HepG2 (cell line): Measurements from ENCODE around the gene RSPH9. TPM values are rescaled to one million over a fixed set of nuclear protein-coding genes. Genes with fewer than 3 reads are reported as not detected.
A peak's percentile ranks its signal among the peaks of the same experiment; 100 is the strongest.

Experiments used
- FOXC1 ChIP-seq: sonication (generic); formaldehyde crosslinking; IDR thresholded peaks from 2 replicates; pipeline ENCODE4 v1.8.0; 2022; ENCODE audit warnings: mild to moderate bottlenecking, missing genetic modification reagents, borderline replicate concordance
- MAFK ChIP-seq, 2 experiments: IDR thresholded peaks in 1 of 2; conservative IDR thresholded peaks in 1 of 2; 2 replicates each; pipeline ENCODE4 v1.6.1; 2011; ENCODE audit warnings: improper control_type of control experiment in 2 of 2, low read length in 2 of 2
- POGZ ChIP-seq: sonication (generic); formaldehyde crosslinking; IDR thresholded peaks from 2 replicates; pipeline ENCODE4 v1.4.0; 2020; ENCODE audit warnings: mild to moderate bottlenecking, missing genetic modification reagents
- SALL1 ChIP-seq: sonication (generic); formaldehyde crosslinking; IDR thresholded peaks from 2 replicates; pipeline ENCODE4 v1.8.0; 2022; ENCODE audit warnings: mild to moderate bottlenecking, missing genetic modification reagents
- SETDB1 ChIP-seq: sonication (generic); formaldehyde crosslinking; IDR thresholded peaks from 2 replicates; pipeline ENCODE4 v1.5.1; 2020; ENCODE audit warnings: missing genetic modification reagents, mild to moderate bottlenecking, borderline replicate concordance
- ZBTB38 ChIP-seq: sonication (generic); formaldehyde crosslinking; IDR thresholded peaks from 2 replicates; pipeline ENCODE4 v1.5.1; 2020; ENCODE audit warnings: mild to moderate bottlenecking, missing genetic modification reagents
- ZNF207 ChIP-seq: fragments of 450-650 bp; IDR thresholded peaks from 2 replicates; pipeline ENCODE4 v1.6.1; 2016; ENCODE audit warnings: antibody characterized with exemption, borderline replicate concordance
- ZNF318 ChIP-seq: sonication (generic); formaldehyde crosslinking; IDR thresholded peaks from 2 replicates; pipeline ENCODE4 v1.4.0; 2020; ENCODE audit warnings: mild to moderate bottlenecking, missing genetic modification reagents
- ZNF354B ChIP-seq: sonication (generic); formaldehyde crosslinking; IDR thresholded peaks from 2 replicates; pipeline ENCODE4 v1.8.0; 2022; ENCODE audit warnings: mild to moderate bottlenecking, missing genetic modification reagents
- ZNF513 ChIP-seq: sonication (generic); formaldehyde crosslinking; conservative IDR thresholded peaks from 2 replicates; pipeline ENCODE4 v1.5.0; 2020; ENCODE audit warnings: missing genetic modification reagents
- ZNF563 ChIP-seq: sonication (generic); formaldehyde crosslinking; IDR thresholded peaks from 2 replicates; pipeline ENCODE4 v1.8.0; 2022; ENCODE audit warnings: mild to moderate bottlenecking, moderate library complexity, missing genetic modification reagents
- ZNF598 ChIP-seq: sonication (generic); formaldehyde crosslinking; IDR thresholded peaks from 2 replicates; pipeline ENCODE4 v1.5.1; 2020; ENCODE audit warnings: mild to moderate bottlenecking, missing genetic modification reagents, borderline replicate concordance
- ZNF619 ChIP-seq: sonication (generic); formaldehyde crosslinking; IDR thresholded peaks from 2 replicates; pipeline ENCODE4 v1.4.0; 2020; ENCODE audit warnings: mild to moderate bottlenecking, missing genetic modification reagents
- ZNF672 ChIP-seq: sonication (generic); formaldehyde crosslinking; IDR thresholded peaks from 2 replicates; pipeline ENCODE4 v1.8.1; 2022; ENCODE audit warnings: missing genetic modification reagents
- ZNF768 ChIP-seq: sonication (generic); formaldehyde crosslinking; IDR thresholded peaks from 2 replicates; pipeline ENCODE4 v1.4.0; 2020; ENCODE audit warnings: missing genetic modification reagents
- ZNF782 ChIP-seq: sonication (generic); formaldehyde crosslinking; IDR thresholded peaks from 2 replicates; pipeline ENCODE4 v1.4.0; 2020; ENCODE audit warnings: missing genetic modification reagents, mild to moderate bottlenecking, borderline replicate concordance
- polyA plus RNA-seq, 8 experiments: library from polyadenylated mRNA; depleted of rRNA in 3 of 8; stranded (reverse) in 7 of 8; unstranded in 1 of 8; fragments of >200 nt; fragmentation: Illumina TruSeq in 4 of 8; extraction: Trizol in 4 of 8; gene quantifications; 2 replicates each; pipeline versions ENCODE4 v1.2.1 to v1.2.3, GENCODE V29; 2011 to 2016; ENCODE audit warnings: low read depth in 4 of 8, missing spikeins in 1 of 8, mixed read lengths in 1 of 8; ENCODE audit not compliant: insufficient read depth in 1 of 8
- total RNA-seq, 5 experiments: library from RNA; depleted of rRNA; stranded (reverse); fragments of >200 nt; fragmentation: Illumina TruSeq; extraction: Trizol; gene quantifications; 2 replicates each; pipeline ENCODE4 v1.2.3, GENCODE V29; 2016; ENCODE audit warnings: low read depth in 1 of 5
- TF ChIP-seq, protein P1 (sequence below): sonication (generic); formaldehyde crosslinking; IDR thresholded peaks from 2 replicates; pipeline ENCODE4 v1.5.0; 2020; ENCODE audit warnings: mild to moderate bottlenecking, missing genetic modification reagents, moderate library complexity

The RSPH9 gene
- total and polyA plus RNA-seq, 2 of the 13 experiments (the other 11 are each of a cell fraction or from before 2014, with no cell fraction given): 0.04 TPM; not detected in 1

GRCh38 chr6:43668151-43669028 is 23.6 kb downstream of the RSPH9 start (continued):
- TF ChIP-seq ZNF318 (CRISPR knock-in tag) (no peak; the same call in 1 of the 2 replicates), FOXC1 (peak; percentile 81; the same call in 1 of the 2 replicates), ZNF782 (CRISPR knock-in tag) (peak; percentile 84; the same call in 1 of the 2 replicates), MAFK (conservative IDR thresholded peaks at IDR 0.05 in 1 of 2, IDR thresholded peaks at IDR 0.05 in 1 of 2; ENCODE audit: low read length in 2 of 2) (no peak), ZBTB38 (CRISPR knock-in tag) (peak; percentile 88), ZNF672 (CRISPR knock-in tag) (no peak), SALL1 (CRISPR knock-in tag) (peak; percentile 79), ZNF598 (peak; percentile 83; the same call in 1 of the 2 replicates), SETDB1 (CRISPR knock-in tag) (no peak), ZNF207 (no peak), ZNF768 (CRISPR knock-in tag) (peak; percentile 67; the same call in 1 of the 2 replicates), ZNF563 (CRISPR knock-in tag) (no peak; the same call in 1 of the 2 replicates), ZNF513 (CRISPR knock-in tag) (0 out of 2 replicates have a peak, but pooled peaks have one; percentile 12), ZNF619 (CRISPR knock-in tag) (peak; percentile 8; the same call in 1 of the 2 replicates), POGZ (CRISPR knock-in tag) (peak; percentile 69; the same call in 1 of the 2 replicates), ZNF354B (CRISPR knock-in tag) (no peak)
- TF ChIP-seq, protein P1, sequence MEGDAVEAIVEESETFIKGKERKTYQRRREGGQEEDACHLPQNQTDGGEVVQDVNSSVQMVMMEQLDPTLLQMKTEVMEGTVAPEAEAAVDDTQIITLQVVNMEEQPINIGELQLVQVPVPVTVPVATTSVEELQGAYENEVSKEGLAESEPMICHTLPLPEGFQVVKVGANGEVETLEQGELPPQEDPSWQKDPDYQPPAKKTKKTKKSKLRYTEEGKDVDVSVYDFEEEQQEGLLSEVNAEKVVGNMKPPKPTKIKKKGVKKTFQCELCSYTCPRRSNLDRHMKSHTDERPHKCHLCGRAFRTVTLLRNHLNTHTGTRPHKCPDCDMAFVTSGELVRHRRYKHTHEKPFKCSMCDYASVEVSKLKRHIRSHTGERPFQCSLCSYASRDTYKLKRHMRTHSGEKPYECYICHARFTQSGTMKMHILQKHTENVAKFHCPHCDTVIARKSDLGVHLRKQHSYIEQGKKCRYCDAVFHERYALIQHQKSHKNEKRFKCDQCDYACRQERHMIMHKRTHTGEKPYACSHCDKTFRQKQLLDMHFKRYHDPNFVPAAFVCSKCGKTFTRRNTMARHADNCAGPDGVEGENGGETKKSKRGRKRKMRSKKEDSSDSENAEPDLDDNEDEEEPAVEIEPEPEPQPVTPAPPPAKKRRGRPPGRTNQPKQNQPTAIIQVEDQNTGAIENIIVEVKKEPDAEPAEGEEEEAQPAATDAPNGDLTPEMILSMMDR (CRISPR knock-in tag): peak; percentile 94
